ENCODE data around the gene MYADM.
"Not testable (repeated sequence)": the region's sequence is repeated elsewhere in the genome, so short reads cannot be mapped to it uniquely, and the experiment has no call there.

The MYADM gene

DNA sequence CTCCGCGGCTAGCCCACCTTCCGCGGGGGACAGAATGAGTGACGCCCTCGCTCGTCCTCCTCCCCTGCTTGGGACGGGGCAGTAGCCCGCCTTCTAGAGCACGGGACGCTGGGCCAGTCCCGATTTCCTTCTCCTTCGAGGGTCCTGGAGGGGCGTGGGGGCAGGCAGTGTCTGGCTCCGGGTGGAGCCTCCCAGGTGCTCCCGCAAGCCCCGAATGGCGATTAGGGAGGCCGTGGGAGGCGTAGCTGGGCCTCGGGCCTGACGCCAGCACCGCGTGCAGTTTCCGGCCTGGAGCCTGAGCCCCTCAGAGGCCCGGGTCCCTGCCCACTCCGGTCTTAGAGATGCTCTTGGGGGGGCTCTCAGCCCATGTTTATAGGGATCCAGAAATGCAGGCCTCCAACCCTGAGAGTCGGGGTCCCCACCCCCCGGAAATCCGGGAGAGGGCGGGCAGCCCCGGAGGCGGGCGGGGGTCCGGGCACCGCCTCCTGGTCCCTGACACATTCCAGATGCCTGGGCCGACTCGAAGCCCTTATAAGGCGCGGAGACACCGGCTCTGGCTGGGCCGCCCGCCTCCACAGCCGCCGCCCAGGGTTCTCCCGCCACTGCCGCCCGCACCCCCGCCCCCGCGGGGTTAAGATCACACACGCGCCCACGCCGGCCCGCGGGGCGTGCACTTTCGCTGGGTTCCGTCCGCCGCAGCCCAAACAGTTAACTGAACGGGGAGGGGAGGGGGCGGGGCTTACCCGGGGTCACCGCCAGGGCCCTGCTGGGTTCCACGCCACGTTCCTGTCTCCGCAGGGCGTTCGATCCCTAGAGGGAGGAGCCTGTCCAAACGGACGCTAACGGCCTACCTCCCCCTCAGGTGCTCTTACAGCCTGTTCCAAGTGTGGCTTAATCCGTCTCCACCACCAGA, 1.5 kb downstream of the MYADM start:
- DNase-seq, result no peak

DNA sequence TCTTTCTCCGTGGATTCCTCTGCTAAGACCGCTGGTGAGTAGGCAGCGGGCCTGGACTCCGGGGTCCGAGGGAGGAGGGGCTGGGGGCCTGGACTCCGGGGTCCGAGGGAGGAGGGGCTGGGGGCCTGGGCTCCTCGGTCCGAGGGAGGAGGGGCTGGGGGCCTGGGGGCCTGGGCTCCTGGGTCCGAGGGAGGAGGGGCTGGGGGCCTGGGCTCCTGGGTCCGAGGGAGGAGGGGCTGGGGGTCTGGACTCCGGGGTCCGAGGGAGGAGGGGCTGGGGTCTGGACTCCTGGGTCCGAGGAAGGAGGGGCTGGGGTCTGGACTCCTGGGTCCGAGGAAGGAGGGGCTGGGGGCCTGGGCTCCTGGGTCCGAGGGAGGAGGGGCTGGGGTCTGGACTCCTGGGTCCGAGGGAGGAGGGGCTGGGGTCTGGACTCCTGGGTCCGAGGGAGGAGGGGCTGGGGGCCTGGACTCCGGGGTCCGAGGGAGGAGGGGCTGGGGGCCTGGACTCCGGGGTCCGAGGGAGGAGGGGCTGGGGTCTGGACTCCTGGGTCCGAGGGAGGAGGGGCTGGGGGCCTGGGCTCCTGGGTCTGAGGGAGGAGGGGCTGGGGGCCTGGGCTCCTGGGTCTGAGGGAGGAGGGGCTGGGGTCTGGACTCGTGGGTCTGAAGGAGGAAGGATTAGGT, 2.3 kb downstream of the MYADM start:
- DNase-seq, result not testable (repeated sequence)

DNA sequence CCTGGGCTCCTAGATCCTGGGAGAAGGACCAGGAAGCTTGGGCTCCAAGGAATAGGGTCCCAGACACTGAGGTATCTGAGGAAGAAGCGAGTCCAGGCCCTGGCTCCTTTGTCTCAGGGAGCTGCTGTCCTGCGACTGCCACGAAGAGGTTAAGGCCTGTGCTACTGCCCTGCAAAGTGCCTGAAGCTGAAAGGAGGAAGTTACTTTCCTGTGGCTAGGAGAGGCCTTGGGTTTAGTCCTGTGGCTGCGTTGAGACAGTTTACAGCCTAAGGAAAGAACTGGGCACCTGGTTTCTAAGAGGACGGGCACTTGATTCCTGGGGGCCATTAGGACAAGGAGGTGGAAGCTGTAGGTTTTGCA, 2.8 kb downstream of the MYADM start:
- no peak for DNase-seq

DNA sequence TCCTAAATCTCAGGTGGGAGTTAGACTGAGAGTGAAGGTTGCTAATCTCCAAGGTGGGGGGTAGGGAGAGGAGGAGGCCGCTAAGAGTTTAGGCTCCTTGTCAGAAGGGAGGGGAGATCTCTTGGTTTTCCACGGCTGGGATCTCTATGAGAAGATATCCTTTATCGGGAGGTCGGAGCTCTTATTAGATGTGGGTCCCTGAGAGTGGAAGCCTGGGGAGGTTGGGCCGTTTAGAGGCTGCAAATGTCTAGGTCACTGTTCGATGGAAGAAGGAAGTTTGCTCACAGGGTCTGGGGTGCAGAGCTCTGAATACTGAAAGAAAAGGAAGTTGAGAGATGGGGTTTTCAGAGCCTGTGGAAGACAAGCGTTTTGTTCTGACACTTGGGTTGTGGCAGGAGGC, 3.8 kb downstream of the MYADM start:
- DNase-seq, result no peak

DNA sequence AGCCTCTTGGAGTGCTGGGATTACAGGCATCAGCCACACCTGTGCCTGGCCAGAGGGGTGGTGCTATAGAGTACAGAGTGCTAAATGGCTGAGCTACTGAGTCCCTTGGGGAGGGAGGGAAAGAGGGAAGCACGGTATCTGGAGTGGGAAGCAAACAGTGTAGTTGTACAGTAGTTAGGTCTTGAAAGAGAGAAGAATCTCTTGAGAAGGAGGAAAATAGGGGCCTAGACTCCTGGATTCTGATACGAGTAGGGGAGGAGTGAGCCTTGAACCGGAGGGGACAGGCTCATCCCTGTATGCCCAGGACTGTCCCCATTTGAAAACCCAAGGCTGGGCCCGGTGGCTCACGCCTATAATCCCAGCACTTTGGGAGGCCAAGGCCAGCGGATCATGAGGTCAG, 5.1 kb downstream of the MYADM start:
- no peak for DNase-seq

DNA sequence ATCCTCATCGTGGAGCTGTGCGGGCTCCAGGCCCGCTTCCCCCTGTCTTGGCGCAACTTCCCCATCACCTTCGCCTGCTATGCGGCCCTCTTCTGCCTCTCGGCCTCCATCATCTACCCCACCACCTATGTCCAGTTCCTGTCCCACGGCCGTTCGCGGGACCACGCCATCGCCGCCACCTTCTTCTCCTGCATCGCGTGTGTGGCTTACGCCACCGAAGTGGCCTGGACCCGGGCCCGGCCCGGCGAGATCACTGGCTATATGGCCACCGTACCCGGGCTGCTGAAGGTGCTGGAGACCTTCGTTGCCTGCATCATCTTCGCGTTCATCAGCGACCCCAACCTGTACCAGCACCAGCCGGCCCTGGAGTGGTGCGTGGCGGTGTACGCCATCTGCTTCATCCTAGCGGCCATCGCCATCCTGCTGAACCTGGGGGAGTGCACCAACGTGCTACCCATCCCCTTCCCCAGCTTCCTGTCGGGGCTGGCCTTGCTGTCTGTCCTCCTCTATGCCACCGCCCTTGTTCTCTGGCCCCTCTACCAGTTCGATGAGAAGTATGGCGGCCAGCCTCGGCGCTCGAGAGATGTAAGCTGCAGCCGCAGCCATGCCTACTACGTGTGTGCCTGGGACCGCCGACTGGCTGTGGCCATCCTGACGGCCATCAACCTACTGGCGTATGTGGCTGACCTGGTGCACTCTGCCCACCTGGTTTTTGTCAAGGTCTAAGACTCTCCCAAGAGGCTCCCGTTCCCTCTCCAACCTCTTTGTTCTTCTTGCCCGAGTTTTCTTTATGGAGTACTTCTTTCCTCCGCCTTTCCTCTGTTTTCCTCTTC, 6.3 kb downstream of the MYADM start:
- DNase-seq, result no peak

DNA sequence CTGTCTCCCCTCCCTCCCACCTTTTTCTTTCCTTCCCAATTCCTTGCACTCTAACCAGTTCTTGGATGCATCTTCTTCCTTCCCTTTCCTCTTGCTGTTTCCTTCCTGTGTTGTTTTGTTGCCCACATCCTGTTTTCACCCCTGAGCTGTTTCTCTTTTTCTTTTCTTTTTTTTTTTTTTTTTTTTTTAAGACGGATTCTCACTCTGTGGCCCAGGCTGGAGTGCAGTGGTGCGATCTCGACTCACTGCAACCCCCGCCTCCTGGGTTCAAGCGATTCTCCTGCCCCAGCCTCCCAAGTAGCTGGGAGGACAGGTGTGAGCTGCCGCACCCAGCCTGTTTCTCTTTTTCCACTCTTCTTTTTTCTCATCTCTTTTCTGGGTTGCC, 6.9 kb downstream of the MYADM start:
- no peak for DNase-seq

DNA sequence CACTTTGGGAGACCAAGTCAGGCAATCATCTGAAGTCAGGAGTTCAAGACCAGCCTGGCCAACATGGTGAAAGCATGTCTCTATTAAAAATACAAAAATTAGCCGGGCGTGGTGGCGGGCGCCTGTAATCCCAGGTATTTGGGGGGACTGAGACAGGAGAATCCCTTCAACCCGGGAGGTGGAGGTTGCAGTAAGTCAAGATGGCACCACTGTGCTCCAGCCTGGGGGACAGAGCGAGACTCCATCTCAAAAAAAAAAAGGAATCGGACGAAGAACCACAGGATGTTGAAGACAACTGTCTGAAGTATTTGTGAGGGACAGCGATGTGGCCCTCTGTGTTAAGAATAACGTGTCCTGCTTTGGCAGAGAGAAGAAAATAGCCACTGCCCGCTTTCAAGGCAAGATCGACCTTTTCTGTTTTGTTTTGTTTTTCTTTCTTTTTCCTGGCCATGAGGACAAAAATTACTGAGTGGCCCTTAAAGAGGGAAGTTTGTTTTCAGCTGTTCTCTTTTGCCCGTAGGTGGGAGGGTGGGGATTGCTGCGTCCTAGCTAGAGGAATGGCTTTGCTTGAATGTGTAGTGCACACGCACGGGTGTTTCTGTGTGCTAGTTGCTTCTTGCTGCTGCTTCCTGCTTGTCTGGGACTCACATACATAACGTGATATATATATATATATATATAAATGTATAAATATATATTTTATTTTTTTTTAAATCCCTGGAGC, 8.1 kb downstream of the MYADM start:
- no peak for DNase-seq

DNA sequence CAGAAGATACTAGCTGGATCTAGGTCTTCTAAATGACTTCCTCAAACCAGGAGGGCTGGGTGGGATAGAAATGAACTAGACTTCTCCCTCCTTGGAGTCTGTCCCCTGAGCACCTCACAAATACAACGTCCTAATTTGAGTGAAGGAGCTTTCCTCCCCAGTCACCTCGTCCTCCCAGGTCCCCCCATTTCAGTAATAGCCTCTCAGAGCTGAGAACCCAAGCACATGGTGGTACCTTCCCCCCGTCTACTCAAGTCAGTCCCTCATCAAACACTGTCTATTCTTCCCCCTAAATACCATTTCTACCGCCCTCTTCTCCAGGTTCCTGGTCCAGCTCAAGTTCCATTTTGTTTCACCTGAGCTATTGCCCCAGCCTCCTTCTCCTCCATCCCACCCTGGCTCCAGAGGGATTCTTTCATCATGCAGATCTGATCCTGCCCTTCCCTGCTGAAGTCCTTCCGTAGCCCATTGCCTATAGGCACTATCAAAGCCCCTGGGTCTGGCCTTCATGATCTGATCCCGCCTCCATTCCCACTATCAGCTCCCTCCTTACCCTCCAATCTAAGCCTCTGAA, 9.1 kb downstream of the MYADM start:
- no peak for DNase-seq

DNA sequence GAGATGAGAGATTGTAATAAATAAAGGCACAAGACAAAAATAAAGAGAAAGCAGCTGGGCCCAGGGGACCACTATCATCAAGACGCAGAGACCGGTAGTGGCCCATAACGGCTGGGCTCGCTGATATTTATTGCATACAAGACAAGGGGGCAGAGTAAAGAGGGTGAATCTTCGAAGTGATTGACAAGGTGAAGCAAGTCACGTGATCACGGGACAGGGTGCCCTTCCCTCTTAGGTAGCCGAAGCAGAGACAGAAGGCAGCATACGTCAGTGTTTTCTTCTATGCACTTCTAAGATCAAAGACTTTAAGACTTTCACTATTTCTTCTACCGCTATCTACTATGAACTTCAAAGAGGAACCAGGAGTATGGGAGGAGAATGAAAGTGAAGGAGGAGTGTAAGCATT, 9.7 kb downstream of the MYADM start:
- no peak for DNase-seq

DNA sequence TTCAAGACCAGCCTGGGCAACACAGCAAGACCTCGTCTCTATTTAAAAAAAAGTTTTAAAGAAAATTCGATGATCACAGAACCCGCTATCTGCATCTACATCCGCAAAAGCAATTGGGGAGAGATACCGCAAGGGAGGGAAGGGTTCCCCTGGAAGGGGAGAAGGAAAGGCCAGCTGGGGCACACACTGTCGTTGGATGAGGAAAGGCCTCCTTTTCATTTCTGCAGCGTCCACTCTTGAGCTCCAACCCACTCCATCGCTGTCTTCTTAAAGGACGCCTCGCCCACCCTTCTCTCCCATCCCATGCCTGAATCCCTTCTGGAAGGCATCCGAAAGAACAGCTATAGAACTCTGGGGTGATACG, 11.1 kb downstream of the MYADM start:
- DNase-seq, result no peak

DNA sequence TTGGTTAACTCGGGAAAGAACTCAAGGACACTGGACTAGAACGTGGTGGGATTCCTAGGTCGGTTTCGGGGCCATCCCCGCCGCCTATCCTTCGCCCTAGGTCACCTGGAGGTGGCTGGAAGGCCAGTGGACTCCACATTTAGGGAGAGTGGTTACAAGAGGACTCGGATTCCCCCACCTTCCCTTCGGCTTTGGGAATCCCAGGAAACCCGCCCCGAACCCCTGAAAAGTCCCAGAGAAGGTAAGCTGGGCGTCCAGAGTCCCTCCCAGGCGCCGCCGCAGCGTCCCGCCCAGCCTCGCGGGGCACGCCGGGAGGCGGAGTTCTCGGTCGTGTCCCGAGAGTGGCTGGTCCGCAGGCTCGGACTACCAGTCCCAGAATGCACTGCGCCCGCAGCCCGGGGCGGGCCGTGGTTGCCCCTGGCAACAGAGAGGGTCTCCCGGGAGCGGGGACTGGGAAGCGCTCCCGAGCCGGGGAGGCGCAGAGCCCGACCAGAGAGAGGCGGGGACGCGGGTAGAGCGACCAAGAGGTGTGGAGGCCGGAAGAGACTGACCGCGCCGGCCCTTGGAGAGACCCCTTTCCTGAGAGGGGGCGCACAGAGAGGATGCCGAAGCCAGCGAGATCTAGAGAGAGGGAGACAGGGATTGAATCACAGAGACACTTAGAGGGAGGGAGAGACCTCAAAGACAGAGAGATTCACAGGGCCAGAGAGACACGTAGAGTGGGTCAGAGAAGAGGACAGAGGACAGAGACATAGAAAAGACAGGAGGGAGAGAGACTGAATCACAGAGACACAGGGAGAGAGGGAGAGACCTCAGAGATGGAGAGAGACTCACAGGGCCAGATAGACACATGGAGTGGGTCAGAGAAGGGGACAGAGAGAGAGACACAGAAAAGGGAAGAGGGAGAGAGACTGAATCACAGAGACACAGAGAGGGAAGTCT, 11.7 kb downstream of the MYADM start:
- no peak for DNase-seq

DNA sequence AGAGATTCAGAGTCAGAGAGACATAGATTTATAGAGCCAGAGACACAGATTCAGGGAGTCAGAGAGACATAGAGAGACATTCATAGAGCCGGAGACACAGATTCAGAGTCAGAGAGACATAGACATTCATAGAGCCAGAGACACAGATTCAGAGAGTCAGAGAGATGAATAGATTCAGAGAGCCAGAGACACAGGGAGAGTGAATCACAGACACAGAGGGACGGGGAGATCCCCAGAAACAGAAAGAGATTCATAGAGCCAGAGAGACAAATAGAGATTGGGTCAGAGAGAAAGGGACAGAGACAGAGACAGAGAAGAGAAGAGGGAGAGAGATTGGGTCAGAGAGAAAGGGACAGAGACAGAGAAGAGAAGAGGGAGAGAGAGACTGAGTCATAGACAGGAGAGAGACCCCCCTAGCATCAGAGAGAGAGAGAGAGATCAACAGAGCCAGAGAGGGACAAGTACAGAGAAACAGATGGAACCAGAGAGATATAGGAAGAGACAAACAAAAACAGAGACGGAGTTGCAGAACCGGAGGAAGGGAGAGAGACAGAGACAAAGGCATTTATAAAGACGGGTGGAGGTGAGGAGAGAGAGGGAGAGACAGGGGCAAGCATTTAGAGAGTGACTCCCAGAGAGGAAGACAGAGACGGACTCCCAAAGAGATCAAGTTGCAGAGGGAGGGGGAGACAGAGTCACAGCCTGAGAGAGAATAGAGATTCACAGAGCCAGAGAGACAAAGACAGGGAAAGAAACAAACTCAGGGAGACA, 13.2 kb downstream of the MYADM start:
- no peak for DNase-seq

DNA sequence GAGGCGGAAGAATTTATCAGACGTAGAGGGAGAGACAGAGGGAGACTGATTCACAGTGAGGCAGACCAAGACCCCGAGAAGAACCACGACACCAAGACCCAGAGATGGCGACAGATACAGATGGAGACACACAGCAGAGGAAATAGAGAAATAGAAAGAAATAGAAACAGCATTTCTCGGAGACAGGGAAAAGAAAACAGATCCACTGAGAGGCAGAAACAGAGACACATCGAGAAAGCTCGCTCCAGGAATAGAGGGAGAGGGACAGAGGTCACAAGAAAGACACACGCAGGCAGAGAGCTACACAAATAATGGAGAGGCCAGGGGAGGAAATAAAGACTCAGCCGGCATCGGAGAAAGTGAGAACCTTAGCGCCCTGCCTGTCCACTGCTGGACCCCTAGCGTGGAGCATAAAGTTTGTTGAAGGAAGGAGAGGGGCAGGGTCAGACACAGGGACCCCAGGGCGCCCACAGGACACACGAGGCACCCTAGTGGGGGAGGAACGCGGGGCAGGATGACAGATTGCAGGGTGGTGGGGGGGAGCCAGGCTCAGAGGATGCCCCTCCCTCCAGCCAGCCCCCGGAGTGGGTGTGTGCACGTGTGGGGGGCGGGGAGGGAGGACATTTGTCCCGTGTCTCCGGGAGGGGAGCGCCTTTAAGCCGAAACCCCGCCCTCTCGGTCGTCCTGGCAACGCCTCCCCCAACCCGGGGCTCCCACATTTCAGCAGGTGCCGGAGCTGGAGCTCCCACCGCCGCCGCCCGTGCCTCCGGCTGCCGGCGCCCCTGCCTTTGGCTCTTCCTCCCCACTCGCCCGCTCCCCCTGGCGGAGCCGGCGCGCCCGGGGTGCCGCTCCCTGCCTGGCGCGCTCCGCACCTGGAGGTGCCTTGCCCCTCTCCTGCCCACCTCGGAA, 14.1 kb downstream of the MYADM start, which contains the start of gene PRKCG:
TSS of gene PRKCG (plus strand) at position 716 of the 909 bp plus-strand sequence. CDS start 298 bp downstream, outside the sequence.
- no peak for DNase-seq

DNA sequence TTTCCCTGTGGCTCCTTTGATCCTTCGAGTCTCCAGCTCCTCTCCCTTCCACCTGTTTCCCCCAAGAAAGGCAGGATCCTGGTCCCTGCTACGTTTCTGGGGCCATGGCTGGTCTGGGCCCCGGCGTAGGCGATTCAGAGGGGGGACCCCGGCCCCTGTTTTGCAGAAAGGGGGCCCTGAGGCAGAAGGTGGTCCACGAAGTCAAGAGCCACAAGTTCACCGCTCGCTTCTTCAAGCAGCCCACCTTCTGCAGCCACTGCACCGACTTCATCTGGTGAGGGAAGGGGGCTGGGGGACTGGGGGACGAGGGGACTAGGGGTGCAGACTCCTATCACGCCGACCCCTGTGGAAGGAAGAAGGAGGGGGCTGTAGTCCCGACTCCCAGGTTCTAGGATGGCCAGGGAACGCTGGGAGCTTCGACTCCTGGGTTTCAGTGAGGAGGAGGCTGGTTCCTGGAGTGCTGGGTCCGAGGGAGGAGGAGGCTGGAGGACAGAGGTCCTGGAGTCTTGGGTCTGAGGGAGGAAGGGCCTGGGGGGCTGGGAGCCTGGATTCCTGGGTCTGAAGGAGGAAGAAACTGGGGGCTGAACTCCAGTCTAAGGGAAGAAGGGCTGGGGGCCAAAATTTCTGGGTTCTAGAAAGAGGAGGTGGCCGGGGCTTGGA, 14.8 kb downstream of the MYADM start:
- DNase-seq, result no peak

DNA sequence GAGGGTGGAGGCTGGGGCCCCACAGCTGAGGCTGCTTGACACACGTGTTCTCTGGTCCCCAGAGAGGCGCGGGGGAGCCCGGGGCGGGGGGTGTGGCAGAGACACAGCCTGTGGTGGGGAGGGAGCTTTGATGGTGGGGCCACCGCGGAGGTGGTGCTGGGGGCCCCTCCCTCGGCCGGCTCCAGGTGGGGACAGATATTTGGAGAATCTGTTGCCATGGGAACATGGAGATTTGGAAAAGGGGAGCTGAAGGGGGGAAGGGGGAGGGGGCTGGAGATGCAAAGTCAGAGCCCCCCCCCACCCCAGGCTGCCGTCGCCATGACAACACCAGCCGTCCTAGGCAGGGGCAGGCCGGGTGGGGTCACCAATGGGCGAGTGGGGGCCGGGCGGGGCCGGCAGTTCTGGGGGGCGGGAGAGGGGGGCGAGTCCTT, 15.6 kb downstream of the MYADM start:
- no peak for DNase-seq

DNA sequence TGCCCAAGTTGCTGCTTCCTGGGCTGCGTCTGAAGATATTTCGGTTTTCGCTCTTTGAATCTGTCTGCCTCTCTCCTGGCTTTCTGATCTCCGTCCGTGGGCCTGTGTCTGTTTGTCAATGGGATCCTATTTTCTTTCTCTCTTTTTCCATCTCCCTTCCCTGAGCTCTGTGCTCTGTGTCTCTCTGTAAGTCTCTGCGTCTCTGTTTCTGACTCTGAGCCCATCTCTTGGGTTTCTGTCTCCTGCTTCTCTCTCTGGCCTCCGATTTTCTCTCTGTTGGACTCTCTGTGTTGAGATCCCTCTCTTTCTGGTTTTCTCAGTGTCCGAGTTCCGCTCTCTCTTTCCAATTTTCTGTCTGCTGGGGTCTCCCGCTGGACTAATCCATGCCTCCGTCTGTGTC, 16.1 kb downstream of the MYADM start:
- no peak for DNase-seq

DNA sequence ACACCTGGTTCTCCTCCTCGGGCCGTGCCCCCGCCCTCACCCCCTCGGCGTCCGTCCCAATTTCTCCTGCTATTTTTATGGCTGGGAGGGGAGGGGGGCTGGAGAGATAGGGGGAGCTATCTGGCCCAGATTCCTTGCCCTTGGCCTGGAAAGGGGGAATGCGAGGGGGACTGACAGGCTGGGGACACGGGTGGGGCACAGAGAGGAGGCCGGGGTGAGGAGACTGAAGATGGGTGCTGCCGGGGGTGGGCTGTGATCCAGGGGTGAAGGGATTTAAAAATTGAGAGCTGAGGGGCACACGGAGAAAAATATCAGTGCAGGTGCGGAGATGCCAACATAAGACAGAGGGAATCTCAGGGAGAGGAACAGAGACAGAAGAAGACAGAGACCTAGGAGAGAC, 16.6 kb downstream of the MYADM start:
- no peak for DNase-seq

DNA sequence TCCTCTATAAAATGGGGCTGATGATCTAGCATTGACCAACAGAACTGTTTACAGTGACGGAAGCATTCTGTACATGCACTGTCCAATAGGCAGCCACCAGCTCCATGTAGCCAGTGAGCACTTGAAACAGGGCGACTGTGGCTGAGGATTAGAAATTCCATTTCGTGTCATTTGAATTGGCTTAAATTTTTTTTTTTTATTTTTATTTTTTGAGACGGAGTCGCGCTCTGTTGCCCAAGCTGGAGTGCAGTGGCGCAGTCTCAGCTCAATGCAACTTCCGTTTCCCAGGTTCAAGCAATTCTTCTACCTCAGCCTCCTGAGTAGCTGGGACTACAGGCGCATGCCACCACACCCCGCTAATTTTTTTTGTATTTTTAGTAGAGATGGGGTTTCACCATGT, 17.4 kb downstream of the MYADM start:
- DNase-seq, result no peak

Measured in NCI-H1417 treated with DMSO at 0.1 percent for 48 hours (cell line).